Endometrial microvascular endothelial cells (primary cell): ENCODE data around the gene MTHFD1L. TPM values are rescaled to one million over a fixed set of nuclear protein-coding genes. Genes with fewer than 3 reads are reported as not detected.

Source experiments
- in situ Hi-C: cut with HindIII; loops from 2 replicates; pipeline ENCODE4 v1.10.0; 2017; ENCODE audit warnings: low sequenced_read_pairs, low pct_unique_long_range_greater_than_20kb; ENCODE audit errors: inconsistent ontology term
- total RNA-seq: library from RNA; depleted of rRNA; stranded (reverse); fragments of >200 nt; gene quantifications from one replicate; pipeline ENCODE4 v1.2.3, GENCODE V29; 2015; ENCODE audit errors: inconsistent ontology term

MTHFD1L gene
- total RNA-seq, 1 donor from 2014 or later = 48.4 TPM

DNA sequence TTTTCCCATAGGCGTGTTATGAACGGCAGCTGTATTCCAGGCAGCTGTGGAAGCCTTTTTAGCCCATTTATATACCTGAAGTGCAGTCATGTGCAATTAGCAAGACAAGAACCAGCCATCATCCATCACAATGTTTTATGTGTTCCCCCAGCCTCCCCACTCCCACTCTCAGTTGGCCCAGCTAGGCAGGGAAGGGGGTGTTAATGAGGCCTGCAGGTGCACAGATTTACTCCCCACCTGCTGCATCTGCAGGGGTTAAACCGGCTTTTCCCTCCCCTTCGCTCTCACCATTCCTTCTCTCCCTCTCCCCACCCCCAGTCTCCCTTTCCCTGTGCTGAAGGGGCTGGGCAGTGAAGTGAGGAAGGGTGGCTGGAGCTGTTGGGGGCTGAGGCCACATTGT, 224.5 kb downstream of the MTHFD1L start:
- in situ Hi-C loops = no loop called here

DNA sequence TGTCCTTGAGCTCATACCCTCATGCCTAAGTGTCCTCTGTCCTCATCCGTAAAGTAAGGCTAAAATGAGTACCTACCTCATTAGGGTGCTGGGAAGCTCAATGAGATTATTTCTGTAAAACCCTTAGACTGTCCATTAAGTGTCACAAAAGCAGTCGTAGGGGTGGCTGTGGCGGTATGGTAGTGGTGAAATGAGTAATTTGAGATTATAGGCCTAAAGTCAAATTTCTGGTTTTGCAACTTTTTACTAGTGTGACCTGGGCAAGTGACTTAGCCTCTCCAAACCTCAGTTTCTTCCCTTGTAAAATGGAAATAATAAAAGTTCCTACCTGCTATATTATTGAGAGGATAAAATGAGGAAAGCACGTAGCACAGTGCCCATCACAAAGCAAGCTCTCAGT, 226.1 kb downstream of the MTHFD1L start:
- in situ Hi-C loops = no loop called here

DNA sequence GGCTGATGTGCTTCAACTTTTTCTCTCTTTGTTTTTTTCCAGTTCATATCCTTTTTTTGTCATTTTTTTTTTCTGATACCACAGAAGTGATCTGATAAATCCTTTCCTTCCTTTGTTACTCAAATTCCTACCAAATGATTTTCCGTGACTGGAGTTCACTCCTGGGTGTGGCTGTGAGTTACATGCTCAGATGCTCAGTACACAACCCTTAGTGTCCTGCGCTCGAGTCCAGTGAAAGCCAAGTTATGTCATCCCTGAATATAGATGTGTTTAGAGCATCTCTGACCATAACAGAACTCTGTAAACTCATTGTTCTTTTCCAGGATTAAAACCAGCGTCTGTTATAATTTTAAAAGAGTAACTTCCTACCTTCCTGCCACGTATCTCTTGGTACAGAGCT, 227.1 kb downstream of the MTHFD1L start:
- in situ Hi-C loops = no loop called here

DNA sequence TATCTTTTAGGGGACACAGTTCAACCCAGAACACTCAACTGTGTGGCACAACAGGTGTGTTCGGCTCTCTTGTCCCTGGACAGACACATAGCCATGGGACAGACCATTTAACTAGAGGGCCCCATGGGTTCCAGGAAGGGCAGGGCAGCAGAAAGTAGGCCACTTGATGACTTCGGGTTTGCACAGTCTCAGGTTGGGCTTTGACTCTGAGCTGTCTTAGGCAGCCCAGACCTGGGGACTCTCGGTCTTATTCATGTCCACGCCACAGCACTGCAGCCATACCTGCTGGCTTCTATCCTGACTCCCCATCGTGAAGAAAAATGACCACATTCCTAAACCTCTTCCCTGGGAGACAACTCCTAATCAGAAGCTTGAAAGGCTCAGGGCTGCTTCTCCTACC, 228.2 kb downstream of the MTHFD1L start:
- in situ Hi-C loops = no loop called here

DNA sequence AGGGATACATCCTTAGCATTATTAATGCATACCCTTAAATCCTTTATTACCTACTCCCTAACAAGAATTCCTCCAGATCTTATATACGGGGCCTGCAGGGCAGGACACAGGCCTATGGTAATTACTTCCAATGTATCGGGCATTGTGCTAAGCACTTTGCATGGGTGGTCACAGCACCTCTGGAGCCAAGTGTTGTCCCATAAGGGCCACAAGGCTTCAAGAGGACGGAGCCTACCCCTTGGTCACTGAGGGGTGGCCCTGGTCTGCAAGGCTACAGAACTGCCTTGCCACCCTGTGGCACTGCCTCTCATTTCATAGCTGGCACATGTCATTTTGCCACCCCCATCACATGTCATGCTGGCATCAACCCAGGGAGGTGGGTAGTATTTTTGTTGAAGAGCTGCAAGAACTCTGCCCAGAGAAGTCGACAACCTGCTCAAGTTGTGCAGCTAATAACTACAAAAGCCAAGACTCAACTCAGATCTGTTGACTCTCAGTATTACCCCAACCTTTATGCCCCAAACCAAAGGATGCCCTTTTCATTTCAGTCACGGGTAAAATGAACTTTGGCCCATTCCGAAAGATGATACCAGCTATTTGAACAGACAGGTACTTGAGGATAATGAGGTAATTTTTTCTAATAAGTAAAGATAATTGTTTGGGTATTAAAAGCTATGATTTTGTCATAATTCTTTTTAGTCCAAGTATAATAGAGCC, 230.2 kb downstream of the MTHFD1L start:
- in situ Hi-C loops = no loop called here

DNA sequence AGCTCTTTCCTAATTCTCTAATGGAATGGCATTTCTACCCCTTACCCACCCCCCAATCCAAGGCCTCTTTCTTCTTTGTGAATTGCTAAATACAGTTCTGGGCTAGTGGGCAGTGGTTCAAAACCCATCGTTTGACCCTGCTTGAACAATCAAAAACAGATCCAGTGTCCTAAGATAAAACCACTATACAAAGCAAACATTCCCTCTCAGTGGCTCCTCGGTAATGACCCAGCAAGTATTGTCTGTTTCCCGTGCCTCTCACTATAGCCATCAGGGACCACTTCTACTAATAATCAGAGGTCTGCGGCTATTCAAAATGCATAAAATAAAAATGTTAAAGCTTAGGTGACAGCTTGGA, 230.7 kb downstream of the MTHFD1L start:
- in situ Hi-C loops = no loop called here

DNA sequence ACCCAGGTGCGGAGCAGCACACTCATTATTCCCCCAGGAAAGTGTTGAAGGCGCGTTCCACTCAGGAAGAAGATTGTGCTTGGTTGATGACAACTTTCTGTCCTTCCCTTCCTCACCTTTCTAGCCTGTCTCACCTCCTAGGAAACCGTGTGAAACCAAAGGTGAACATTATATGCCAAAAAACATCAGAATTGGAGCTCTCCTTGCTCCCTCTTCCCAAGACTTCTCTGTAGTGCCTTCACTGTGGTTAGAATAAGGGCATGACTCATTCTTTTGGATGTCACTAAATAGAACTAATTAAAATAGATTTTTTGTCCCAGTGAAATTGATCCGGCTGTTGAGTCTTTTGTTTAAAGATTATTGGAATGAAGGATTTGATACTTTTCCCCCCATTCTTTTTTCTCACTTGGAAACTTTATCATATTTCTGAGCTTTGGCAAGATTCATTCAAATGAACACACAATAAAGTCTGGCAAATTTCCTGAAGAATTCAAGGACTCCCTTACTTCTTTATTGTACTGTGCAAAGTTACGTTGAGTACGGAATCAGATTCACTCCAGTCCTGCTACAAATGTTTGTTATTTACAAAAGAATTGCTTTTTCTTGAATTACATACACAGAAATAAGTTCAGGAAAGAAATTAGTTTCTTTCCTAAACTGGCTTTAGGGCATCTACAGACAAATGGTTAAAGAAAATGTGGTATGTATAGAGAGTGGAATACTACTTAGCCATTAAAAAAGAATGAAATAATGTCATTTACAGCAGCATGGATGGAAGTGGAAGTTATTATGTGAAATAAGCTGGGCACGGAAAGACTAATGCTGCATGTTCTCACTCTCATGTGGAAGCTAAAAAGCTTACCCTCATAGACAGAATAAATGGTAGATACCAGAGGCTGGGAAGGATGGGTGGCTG, 231.4 kb downstream of the MTHFD1L start:
- in situ Hi-C loops = no loop called here

DNA sequence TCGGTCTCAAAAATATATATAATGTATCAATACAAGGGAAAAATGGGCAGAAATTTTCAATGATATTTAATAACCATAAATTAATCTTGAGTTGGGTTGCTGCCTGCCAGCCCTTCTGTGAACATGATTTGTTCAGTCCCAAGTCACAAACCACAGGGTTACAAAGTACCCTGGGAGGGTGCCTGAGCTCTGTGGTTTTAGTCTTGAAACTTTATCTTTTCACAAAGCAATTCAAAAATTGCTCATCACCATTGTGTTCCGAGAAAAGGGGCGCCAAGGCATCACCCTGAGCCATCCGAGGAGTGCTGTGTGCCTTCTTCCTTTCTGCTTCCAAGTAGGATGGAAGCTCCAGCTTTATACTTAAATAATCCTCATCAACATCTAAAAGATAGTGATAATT, 232.7 kb downstream of the MTHFD1L start:
- in situ Hi-C loops = no loop called here

DNA sequence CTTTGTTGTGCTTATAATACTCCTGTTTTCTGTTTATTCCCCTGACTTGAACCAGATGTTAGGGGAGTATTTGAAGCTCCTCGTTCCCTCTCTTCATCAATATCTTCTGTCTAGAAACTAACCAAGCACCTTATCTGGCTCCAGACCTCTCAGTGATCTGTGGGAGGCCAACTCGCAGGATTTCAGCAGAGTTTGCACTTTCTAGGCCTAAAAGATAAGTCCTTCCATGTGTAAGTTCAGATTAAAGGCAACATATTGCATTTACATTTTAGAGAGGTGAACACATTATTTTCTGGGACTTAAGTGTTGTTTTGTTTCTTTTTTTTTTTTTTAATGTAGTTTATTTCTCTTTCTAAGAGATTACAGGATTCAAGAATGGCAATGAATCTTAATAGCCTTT, 234.8 kb downstream of the MTHFD1L start:
- in situ Hi-C loops = no loop called here

DNA sequence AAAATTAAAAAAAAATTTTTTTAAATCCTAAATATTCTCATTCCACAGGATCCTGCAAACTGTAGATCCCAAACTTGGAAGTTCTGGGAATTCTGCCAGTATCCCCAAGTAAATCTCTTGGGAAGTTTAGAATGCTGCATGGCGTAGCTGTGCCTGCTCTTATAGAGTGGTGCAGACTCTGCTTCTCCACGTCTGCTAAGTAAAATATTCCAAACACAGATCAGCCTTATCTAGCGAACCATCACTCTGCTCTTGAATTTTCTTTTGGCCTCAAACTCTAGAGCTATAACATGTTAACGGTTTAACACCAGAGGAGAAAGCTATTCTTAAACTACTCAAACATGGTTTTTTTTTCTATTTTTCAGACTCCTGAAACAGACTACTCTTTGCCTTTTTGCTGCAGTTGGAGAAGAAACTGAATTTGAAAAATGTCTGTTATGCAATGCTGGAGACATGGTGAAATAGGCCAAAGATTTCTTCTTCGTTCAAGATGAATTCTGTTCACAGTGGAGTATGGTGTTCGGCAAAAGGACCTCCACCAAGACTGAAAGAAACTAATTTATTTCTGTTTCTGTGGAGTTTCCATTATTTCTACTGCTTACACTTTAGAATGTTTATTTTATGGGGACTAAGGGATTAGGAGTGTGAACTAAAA, 235.8 kb downstream of the MTHFD1L start:
- in situ Hi-C loops = no loop called here

DNA sequence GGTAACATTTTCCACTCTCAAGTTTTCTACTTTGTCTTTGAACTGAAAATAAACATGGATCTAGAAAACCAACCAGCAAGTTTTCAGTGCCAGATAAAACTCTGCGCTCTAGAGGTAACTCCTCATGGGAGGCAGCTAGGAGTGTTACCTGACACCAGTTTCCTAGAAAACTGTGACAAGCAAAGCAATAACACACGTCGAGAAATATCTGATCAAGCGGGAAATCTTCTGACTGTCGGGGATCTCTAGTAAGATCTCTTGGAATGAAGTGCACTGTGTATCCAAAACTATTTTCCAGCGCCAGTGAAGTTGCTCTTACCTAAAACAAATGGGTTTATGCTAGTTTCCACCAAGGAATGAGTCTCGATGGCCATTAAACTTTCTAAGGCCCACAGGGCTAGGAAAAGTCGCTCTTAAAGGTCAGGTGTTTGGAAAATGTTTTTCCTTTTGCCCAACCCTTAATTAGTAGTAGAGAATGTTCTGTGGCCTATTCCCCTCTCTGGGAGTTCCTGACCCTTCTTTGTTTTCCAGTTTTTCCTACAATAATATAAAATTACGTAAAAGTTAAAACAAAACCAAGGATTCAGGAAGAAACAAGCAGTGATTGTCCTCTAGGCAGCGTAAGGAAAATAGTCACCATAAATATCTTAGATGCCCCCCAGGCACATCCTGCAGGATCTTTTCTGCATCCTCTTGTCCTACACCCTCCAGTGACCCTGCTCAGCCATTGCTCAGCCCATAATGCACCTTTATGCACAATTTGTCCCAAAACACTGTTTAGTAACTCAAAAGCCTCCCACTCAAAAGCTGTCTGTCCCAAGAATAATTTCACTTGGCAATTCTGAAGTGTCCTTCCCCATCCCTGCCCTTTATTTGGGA, 236.6 kb downstream of the MTHFD1L start:
- in situ Hi-C loops = no loop called here

DNA sequence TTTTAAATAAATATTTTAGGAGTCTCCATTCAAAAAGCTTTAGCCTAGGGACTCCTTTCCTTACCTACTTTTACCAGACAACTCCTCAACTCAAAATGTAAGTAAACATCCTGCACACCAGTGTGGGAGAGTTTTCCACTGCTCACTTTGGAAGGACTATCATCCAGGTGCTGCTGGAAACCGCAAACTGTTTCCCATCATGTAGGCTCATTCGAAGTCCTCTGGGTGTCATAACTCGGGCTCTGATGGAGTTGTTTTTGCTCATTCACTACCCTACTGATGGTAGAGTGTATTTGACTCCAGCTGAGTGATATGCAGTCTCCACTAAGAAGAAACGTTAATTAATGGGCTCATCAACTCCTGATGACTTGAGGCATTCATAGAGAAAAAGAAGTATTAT, 237.8 kb downstream of the MTHFD1L start:
- in situ Hi-C loops = no loop called here

DNA sequence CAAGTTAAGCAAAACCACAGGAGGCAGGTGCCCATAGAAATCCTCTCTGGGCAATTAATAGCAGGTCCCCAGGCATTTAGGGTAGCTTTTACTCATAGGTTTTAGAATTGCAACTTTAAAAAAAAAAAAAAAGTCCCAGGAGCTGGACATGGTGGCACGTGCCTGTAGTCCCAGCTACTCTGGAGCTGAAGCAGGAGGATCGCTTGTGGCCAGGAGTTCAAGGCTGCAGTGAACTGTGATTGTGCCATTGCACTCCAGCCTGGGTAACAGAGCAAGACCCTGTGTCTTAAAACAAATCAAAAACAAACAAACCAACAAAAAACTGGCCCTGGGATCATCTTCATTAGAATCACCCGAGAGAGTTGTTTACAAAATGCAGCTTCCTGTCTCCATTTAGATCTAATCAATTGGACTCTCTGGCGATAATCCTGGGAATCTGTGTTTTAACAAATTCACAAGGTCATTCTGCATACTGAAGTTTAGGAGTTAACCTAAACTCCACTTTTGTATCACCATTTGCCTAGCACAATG, 242.5 kb downstream of the MTHFD1L start:
- in situ Hi-C loops = no loop called here

DNA sequence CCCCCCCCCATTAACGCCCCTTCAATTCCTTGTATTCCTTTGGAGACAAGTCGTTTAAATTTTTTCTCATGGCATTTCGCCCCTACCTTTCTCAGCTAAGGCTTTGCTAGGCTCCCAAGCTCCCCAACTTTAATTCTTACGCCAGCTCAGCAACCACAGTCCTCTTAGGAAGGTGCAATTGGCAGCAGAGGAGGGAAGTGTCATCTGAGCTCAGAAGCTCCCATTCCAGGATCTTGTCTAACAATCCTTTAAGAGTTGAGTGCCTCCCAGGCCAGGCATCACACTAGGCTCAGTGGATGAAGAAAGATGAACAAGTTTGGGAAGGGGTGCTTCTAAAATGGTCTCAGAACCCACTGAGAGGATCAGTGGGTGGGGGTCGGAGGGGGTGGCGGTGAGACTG, 243.0 kb downstream of the MTHFD1L start:
- in situ Hi-C loops = no loop called here

DNA sequence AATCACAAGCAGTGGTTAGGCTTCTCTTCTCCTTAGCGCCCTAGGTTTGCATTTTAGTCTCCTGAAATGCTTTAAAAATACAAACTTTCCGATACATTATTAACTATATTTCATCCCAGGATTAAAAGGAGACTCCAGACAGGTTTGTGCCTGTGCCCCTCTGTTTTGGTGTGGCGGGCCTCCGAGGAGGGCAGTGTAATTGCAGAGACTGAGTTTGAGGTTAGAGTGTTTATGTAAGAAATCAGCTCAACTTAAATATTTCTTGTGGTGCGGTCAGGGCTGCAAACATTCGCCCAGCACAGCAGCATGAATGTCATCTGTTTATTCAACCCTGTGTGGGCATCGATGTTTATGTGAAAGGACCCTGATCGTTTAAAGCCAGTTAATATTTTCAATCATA, 243.9 kb downstream of the MTHFD1L start:
- in situ Hi-C loops = no loop called here

DNA sequence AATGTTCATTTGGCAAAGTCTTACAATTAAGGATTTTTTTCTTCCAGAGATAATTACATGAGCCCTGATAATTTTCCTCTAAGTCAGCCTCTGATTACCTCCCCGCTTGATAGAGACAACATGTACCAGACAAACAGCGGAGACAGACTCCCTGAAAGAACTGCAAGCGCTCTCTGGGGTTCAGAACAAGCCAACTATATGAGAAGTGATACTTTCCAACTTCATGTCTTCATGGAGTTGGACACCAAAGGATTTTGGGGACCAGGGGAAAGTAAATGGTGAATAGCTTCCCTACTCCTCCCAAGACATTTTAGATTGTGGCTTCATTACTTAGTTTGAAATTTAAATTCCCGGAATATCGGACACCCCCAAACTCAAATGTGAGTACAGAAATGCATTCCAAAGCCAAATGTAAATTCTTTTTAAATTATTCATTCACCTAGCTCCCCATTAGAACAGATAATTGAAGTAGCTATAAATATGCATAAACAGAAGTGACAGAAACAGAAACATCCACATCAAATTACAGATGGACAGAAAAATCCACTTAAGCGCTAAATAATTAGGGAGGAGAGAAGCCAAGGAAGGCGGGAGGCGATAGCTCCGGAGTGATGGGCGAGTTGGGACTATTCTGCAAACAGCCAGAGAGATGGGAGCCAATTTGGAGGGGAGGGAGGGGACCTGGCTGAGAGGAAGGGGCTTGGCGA, 244.5 kb downstream of the MTHFD1L start:
- in situ Hi-C loops = no loop called here

DNA sequence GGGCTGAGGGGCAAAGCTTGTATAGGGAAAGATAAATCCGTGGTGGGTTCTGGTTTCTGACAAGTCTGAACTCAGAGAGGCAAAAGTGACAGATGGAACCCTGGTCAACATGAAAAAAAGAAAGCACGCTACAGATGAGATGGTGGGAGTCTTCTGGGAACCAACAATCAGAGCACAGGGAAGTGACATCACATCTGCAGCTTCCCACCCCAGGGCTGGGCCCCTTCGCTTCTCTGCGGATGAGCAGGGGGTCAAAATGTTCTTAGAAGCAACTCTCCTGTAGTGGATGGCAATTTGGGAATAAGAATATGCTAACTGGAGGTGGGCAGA, 245.0 kb downstream of the MTHFD1L start:
- in situ Hi-C loops = no loop called here

DNA sequence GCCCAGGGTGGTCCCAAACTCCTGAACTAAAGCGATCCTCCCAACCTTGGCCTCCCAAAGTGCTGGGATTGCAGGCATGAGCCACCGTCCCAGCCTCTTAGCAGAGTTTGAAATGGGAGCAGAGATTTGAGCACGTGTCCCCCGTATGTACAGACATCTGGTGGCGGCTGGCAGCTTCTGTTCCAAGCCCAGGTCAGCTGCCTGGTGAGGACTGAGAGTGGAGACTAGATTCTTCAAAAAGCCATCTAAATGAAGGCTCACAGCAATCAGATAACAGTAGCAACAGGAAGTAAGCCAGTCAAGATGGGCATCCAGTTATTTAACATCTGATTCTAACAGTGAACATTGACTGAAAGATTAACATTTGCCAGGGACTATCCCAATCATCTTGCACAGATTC, 246.2 kb downstream of the MTHFD1L start:
- in situ Hi-C loops = no loop called here
